CD4-positive, alpha-beta T cell (primary cell): Measurements from ENCODE around the gene FSTL5. TPM values are rescaled to one million over a fixed set of nuclear protein-coding genes. Genes with fewer than 3 reads are reported as not detected.

Experiments
- ATAC-seq: fragments of 200-7000 bp; cut with Tn5 transposase; one replicate; pipeline ENCODE4 v1.10.0; 2022; ENCODE audit warnings: mild to moderate bottlenecking; ENCODE audit not compliant: poor library complexity
- CTCF ChIA-PET: fragments of 350-600 bp; sonication (Branson Sonifier 250); formaldehyde crosslinking; loops from one replicate; lab custom pipeline; 2021; ENCODE audit warnings: antibody characterized with exemption, inconsistent platforms; lab: Charles Lee
- POLR2A ChIA-PET: fragments of 350-600 bp; sonication (Branson Sonifier 250); formaldehyde crosslinking; loops from one replicate; lab custom pipeline; 2021; ENCODE audit warnings: antibody characterized with exemption, inconsistent platforms; lab: Charles Lee
- DNase-seq, 14 experiments: peaks; one replicate each; pipeline ENCODE4 v3.0.0-alpha.2; 2013 to 2020; ENCODE audit warnings: mixed read lengths in 2 of 14
- H3K27ac ChIP-seq, 2 donors: one replicate each; pipeline versions ENCODE4 v1.5.1 to v1.7.0; 2013; ENCODE audit warnings: low read length in 2 of 2, low read depth in 1 of 2, mild to moderate bottlenecking in 1 of 2
- H3K27me3 ChIP-seq, 2 experiments: 1 replicate in 1 of 2; 2 replicates in 1 of 2; pipeline versions ENCODE4 v1.6.1 to v1.7.0; 2013; ENCODE audit warnings: low read length in 2 of 2, control low read depth in 1 of 2, mild to moderate bottlenecking in 1 of 2, moderate library complexity in 1 of 2; ENCODE audit not compliant: insufficient read depth in 2 of 2, control insufficient read depth in 1 of 2
- H3K36me3 ChIP-seq: one replicate; pipeline ENCODE4 v1.6.1; 2013; ENCODE audit warnings: low read length, control low read depth; ENCODE audit not compliant: insufficient read depth
- H3K4me1 ChIP-seq: one replicate; pipeline ENCODE4 v1.6.1; 2013; ENCODE audit warnings: low read length, control low read depth; ENCODE audit not compliant: insufficient read depth
- H3K4me3 ChIP-seq: one replicate; pipeline ENCODE4 v1.5.1; 2013; ENCODE audit warnings: mild to moderate bottlenecking, low read length, moderate library complexity
- H3K9me3 ChIP-seq, 2 experiments: 1 replicate in 1 of 2; 2 replicates in 1 of 2; pipeline versions ENCODE4 v1.6.1 to v1.7.0; 2013; ENCODE audit warnings: low read length in 2 of 2, mild to moderate bottlenecking in 2 of 2, control low read depth in 1 of 2, moderate library complexity in 1 of 2; ENCODE audit not compliant: control insufficient read depth in 1 of 2, insufficient read depth in 1 of 2
- H3K27ac Mint-ChIP-seq: one replicate; pipeline ENCODE4 v1.8.0; 2020; ENCODE audit warnings: mixed read lengths
- H3K27me3 Mint-ChIP-seq: one replicate; pipeline ENCODE4 v1.8.0; 2021; ENCODE audit warnings: mixed read lengths
- H3K36me3 Mint-ChIP-seq: one replicate; pipeline ENCODE4 v1.8.0; 2021; ENCODE audit warnings: low read depth, mixed read lengths
- H3K4me1 Mint-ChIP-seq: one replicate; pipeline ENCODE4 v1.8.0; 2021; ENCODE audit warnings: low read depth, mixed read lengths
- H3K4me3 Mint-ChIP-seq: one replicate; pipeline ENCODE4 v1.8.0; 2020; ENCODE audit warnings: mild to moderate bottlenecking, mixed read lengths
- H3K9me3 Mint-ChIP-seq: one replicate; pipeline ENCODE4 v1.8.0; 2020; ENCODE audit warnings: mixed read lengths
- intact Hi-C, 2 experiments: fragments of 100-400 bp; cut with DNase I in 1 of 2; cut with micrococcal nuclease in 1 of 2; formaldehyde crosslinking; loops; one replicate each; pipeline versions ENCODE4 v1.15.1 to v1.9.0; 2023 to 2025; cut with DNase I, micrococcal nuclease
- total RNA-seq, 174 experiments: library from RNA in 2 of 174; stranded (reverse) in 2 of 174; gene quantifications; one replicate each; pipeline ENCODE4 v1.2.3 and lab custom pipeline; 2021 to 2026
- TF ChIP-seq, protein P1 (sequence below): fragments of 200-600 bp; IDR thresholded peaks from one replicate; pipeline ENCODE4 v1.8.0; 2022; ENCODE audit warnings: antibody characterized with exemption, mild to moderate bottlenecking

The FSTL5 gene
- total RNA-seq, 2 experiments from 2014 or later: not detected

- POLR2A ChIA-PET: no interaction called here
- H3K9me3 ChIP-seq: no peaks in the 10 kb centered on the region
- ATAC-seq (no peak), DNase-seq (no peak)
- CTCF ChIA-PET: no interaction called here
- Mint-ChIP-seq H3K9me3 (peaks cover 4% of the 10 kb centered on the region), H3K27ac (no peak overlapping the region), H3K4me1 (no peaks in the 10 kb centered on the region), H3K4me3 (no peak overlapping the region), H3K36me3 (no peaks in the 10 kb centered on the region), H3K27me3 (no peaks in the 10 kb centered on the region)
- H3K36me3 ChIP-seq: no peaks in the 10 kb centered on the region
- no peaks in the 10 kb centered on the region for H3K4me1 ChIP-seq
- intact Hi-C loops: no loop called here
- TF ChIP-seq, protein P1, sequence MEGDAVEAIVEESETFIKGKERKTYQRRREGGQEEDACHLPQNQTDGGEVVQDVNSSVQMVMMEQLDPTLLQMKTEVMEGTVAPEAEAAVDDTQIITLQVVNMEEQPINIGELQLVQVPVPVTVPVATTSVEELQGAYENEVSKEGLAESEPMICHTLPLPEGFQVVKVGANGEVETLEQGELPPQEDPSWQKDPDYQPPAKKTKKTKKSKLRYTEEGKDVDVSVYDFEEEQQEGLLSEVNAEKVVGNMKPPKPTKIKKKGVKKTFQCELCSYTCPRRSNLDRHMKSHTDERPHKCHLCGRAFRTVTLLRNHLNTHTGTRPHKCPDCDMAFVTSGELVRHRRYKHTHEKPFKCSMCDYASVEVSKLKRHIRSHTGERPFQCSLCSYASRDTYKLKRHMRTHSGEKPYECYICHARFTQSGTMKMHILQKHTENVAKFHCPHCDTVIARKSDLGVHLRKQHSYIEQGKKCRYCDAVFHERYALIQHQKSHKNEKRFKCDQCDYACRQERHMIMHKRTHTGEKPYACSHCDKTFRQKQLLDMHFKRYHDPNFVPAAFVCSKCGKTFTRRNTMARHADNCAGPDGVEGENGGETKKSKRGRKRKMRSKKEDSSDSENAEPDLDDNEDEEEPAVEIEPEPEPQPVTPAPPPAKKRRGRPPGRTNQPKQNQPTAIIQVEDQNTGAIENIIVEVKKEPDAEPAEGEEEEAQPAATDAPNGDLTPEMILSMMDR: no peak
- H3K4me3 ChIP-seq: no peak overlapping the region
- no peak overlapping the region for H3K27ac ChIP-seq
- no peaks in the 10 kb centered on the region for H3K27me3 ChIP-seq
Observed at GRCh38 chr4:161704040-161704439, 459.8 kb downstream of the FSTL5 start.

DNA sequence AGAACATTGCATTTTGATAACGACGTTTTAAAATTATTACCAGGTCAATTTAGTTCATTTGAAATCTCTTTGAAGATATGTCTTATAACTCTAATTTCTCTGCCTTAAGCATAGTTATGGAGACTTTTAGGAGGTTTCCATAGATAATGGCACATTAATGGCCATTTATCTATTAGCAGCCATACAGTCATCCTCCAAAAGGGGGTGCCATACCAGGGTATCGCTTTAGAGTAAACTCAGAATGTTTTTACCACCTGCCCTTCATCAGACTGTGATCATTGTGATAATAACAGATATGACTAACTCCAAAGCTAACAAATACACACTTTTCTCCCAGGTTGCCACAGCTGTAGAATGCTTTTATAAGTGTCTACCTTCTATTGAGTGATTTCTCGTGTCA, 461.5 kb downstream of the FSTL5 start:
- H3K4me3 Mint-ChIP-seq: no peak overlapping the region
- ChIA-PET CTCF (no interaction called here), POLR2A (no interaction called here)
- Histone ChIP-seq H3K9me3 (no peaks in the 10 kb centered on the region), H3K4me3 (no peak overlapping the region), H3K27me3 (no peaks in the 10 kb centered on the region), H3K4me1 (no peaks in the 10 kb centered on the region), H3K36me3 (no peaks in the 10 kb centered on the region), H3K27ac (no peak overlapping the region)
- no peaks in the 10 kb centered on the region for H3K4me1 Mint-ChIP-seq
- no peak overlapping the region for H3K27ac Mint-ChIP-seq
- DNase-seq (no peak), ATAC-seq (no peak)
- H3K36me3 Mint-ChIP-seq: no peaks in the 10 kb centered on the region
- intact Hi-C loops: no loop called here
- TF ChIP-seq, protein P1: no peak
- peaks cover 7% of the 10 kb centered on the region for H3K9me3 Mint-ChIP-seq
- no peaks in the 10 kb centered on the region for H3K27me3 Mint-ChIP-seq

- DNase-seq: no peak
- Histone ChIP-seq H3K4me3 (no peak overlapping the region), H3K27me3 (no peaks in the 10 kb centered on the region), H3K4me1 (no peaks in the 10 kb centered on the region), H3K27ac (no peak overlapping the region), H3K36me3 (no peaks in the 10 kb centered on the region), H3K9me3 (no peaks in the 10 kb centered on the region)
- Mint-ChIP-seq H3K4me3 (no peak overlapping the region), H3K36me3 (no peaks in the 10 kb centered on the region), H3K9me3 (peaks cover 13% of the 10 kb centered on the region), H3K4me1 (no peaks in the 10 kb centered on the region), H3K27ac (no peak overlapping the region), H3K27me3 (no peaks in the 10 kb centered on the region)
- ChIA-PET CTCF (no interaction called here), POLR2A (no interaction called here)
- intact Hi-C loops: no loop called here
- no peak for ATAC-seq
- TF ChIP-seq, protein P1: no peak
Observed at GRCh38 chr4:161696944-161697343, 466.9 kb downstream of the FSTL5 start.
